HK-2 (cell line): ENCODE data around the gene FBXO28.
"Not testable (repeated sequence)": the region's sequence is repeated elsewhere in the genome, so short reads cannot be mapped to it uniquely, and the experiment has no call there.

ENCODE experiments used
- DNase-seq: peaks from one replicate; pipeline ENCODE4 v3.0.0-alpha.2; 2018; ENCODE audit not compliant: unreplicated experiment

FBXO28 gene

DNA sequence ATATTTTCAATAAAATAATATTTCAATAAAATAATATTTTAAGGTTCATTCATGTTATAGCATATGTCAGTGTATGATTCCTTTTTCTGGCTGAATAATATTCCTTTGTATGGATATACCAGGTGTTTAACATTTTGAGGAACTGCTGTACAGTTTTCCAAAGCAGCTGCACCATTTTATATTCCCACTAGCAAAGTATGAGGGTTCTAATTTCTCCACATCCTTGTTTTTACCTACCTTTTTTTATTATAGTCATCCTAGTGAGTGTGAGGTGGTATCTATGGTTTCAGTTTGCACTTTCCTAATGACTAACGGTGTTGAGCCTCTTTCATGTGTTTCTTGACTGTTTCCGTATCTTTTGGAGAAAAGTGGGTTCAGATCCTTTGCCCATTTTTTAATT is 74.4 kb downstream of the FBXO28 start:
- DNase-seq: no peak

DNA sequence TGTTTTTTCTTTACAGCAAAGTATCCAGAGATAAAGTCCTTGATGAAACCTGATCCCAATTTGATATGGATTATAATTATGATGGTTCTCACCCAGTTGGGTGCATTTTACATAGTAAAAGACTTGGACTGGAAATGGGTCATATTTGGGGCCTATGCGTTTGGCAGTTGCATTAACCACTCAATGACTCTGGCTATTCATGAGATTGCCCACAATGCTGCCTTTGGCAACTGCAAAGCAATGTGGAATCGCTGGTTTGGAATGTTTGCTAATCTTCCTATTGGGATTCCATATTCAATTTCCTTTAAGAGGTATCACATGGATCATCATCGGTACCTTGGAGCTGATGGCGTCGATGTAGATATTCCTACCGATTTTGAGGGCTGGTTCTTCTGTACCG is 75.7 kb downstream of the FBXO28 start:
- DNase-seq: no peak

DNA sequence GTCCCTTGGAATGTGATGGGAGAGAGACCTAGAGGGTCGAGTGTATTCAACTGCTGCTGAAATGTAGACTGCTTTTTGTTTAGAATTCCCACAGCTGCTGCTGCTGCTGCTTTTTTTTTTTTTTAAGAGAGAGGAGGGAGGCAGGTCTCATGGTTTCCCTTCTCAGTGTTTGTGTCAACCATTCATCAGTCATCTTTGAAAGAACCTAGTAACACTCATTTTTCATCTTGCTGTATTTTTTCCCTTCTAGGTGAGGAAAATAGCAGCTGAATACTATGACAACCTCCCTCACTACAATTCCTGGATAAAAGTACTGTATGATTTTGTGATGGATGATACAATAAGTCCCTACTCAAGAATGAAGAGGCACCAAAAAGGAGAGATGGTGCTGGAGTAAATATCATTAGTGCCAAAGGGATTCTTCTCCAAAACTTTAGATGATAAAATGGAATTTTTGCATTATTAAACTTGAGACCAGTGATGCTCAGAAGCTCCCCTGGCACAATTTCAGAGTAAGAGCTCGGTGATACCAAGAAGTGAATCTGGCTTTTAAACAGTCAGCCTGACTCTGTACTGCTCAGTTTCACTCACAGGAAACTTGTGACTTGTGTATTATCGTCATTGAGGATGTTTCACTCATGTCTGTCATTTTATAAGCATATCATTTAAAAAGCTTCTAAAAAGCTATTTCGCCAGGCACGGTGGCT is 78.3 kb downstream of the FBXO28 start:
- no peak for DNase-seq

DNA sequence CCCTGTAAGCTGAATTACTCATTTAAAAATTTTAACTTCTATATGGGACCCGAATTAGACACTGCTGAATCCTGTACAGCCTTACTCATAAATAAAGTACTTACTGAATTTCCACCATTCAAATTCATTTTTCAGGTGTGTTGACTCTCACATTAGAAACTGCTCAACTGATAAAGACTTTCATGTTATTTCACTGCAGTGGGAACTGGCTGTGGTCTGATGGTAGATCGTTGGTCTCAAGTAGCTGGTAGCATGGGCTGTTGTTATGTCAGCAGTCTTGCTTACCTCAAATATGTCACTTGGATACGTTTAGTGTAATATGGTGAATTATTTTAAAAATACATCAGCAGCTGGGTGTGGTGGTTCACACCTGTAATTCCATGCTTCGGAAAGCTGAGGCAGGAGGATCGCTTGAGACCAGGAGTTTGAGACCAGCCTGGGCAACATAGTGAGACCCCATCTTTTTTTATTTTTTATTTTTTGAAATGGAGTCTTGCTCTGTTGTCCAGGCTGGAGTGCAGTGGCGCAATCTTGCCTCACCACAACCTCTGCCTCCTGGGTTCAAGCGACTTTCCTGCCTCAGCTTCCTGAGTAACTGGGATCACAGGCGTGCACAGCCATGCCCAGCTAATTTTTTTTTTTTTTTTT is 79.5 kb downstream of the FBXO28 start:
- DNase-seq: no peak

DNA sequence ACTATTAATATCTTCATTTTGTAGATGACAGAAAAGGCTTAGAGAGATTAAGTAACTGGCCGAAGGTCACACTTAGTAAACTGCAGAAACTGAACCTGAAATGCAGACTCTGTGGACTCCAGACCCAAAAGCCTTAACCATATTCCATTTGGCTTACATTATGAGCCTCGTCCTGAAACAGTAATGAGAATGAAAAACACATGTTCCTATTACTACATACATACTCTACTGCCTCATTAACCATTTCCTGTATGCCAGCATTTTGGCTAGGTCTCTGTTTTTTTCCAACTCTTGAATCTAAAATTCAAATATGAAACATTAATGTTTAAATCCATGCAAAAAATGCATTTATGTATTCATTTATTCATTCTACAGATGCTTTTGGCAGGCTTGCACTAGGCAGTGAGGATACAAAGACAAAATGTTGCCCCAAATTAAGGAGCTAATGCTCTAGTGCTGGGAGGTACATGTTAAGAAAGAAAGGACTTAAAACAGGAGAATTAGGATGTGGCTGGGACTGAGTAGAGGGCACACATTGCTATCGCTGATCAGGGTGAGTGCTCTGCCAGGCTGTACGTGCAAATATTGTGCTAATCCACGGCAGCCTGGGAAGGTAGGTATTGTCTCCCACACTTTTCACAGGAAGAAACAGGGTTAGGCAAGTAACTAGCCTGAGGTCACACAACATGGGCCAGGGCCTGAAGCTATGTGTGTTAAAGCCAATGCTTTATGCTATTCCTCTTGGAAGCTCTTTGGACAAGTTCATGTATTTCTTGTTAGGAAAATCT is 83.1 kb downstream of the FBXO28 start:
- DNase-seq: no peak

DNA sequence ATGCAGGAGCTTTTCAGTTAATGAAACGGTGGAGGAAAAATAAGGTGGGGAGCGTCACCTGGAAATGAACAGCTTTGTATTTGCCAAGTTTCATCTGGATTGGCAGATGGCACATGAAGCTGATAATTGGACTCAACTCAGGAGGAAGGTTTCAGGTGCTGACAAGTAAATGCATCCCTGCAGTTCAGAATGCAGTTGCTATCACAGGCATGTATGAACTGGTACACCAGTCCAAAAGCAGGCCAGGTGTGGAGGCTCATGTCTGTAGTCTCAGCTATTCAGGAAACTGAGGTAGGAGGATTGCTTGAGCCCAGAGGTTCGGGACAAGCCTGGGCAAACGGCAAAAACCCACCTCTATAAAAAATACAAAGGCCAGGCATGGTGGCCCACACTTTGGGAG is 84.7 kb downstream of the FBXO28 start:
- DNase-seq: no peak

DNA sequence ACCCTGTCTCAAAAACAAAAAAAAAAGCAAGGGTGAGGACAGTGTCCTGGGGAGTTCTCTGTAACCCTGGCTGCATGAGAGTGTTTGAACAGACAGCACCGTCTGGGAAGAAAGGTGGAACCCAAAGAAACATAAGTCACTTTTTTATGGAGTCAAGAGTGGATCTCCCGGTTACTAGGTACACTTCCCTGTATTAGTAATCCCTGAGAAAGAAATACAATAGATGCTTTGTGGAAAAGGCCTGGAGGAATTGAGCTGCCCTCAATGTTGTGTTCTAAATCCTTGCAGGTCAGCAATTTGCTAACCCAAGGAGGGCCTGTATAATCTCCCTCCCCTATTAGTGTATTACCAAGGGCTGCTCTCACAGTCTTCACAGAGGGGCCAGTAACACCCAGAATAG is 85.8 kb downstream of the FBXO28 start:
- DNase-seq: no peak

DNA sequence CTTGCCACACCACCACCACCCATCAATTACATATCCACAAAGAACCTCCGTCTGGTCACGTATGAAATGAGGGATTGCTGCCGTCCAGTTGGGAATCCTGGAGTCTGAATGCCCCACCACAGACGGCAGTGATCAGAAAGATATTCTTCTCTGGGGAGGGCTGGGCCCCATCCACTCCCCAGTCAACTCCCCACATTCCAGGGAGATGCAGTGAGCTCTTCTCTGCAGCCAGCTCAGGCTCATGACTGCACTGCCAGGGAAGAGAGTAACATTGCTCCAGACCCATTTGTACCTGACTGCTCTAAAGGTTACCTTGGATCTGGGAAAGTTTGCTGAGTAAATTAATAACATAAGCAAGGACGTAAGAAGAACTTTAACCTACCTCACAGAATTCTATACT is 87.5 kb downstream of the FBXO28 start:
- no peak for DNase-seq

DNA sequence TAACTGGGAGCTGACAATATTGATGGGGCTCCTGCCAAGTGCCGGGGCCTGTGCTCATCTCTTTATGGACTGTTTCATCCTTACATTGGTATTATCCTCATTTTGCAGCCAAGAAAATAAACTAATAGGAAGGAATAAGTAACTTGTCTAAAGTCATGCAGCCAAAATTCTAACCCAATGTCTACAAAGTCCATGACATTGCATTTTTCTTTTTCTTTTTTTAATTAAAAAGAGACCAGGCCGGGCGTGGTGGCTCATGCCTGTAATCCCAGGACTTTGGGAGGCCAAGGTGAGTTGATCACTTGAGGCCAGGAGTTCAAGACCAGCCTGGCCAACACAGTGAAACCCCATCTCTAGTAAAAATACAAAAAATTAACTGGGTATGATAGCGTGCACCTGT is 87.9 kb downstream of the FBXO28 start:
- no peak for DNase-seq

DNA sequence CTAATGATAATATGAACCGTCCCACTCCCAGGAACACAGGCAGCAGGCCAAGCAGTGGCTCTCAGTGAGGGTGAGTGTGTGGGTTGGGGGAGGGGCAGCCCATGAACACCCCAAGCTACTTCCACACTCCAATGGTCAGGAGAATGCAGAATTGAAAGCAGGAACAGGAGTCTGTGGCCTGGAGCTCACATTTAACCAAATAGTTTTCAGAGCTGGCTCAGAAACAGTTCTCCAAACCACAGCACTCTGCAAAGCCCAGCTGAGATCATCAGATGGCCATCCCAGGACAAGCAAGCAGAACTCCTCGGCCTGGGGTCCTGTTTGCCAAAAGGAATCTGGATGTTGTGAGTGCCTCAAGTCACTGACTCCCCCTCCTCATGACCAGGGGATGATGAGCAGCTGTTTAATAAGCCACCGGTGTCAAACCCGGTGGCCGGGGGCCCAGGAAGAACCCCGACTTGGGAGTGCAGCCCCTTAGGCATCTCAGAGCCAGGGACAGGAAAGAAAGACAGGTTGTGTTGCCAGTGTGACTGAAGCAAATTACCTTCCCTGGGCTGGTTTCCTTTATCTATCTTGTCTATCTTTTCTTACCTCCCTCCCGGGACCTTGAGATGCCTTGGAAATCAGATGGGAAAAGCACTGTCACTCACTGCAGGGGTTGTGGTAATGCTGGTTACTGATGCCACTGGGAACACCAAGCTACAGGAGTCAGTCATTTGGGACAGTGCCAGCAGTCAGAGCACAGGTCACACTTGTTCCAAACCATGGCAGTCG is 89.5 kb downstream of the FBXO28 start:
- DNase-seq: peak; percentile 89

DNA sequence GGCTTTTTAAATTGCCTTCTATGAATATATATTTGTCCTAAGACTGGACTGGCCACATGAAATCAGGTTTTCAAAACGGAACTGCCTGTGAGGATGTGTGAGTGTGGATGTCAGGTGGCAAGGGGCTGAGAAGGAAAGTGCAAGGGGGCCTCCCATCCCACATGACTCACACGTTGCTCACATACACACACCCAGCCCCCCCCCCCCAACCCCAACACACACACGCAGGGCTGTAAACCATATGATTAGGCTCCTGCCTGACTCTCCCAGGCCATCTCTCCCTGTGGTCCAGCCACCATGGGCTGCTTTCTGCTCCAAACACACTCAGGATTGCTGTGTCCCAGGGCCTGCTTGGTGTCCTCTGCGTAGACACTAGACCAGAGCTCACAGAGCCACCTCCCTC is 91.5 kb downstream of the FBXO28 start:
- peak; percentile 57 for DNase-seq

DNA sequence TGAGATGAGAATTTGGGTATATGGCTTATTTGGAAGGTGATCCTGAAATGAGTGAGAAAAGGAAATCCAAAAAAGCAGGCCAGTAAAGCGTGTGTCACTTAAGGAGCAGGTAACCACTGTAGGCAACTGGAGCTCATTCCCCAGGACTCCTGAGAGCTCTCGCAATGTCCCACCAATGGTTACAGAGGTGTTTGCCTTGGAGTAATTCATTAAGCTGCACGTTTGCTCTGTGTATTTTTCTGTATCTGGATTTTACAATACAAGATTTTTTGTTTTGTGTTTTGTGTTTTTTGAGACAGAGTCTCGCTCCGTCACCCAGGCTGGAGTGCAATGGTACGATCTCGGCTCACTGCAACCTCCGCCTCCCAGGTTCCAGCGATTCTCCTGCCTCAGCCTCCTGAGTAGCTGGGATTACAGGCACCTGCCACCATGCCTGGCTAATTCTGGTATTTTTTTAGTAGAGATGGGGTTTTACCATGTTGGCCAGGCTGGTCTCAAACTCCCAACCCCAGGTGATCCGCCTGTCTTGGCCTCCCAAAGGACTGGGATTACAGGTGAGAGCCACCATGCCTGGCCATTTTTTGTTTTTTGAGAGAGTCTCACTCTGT is 92.1 kb downstream of the FBXO28 start:
- DNase-seq: not testable (repeated sequence)

DNA sequence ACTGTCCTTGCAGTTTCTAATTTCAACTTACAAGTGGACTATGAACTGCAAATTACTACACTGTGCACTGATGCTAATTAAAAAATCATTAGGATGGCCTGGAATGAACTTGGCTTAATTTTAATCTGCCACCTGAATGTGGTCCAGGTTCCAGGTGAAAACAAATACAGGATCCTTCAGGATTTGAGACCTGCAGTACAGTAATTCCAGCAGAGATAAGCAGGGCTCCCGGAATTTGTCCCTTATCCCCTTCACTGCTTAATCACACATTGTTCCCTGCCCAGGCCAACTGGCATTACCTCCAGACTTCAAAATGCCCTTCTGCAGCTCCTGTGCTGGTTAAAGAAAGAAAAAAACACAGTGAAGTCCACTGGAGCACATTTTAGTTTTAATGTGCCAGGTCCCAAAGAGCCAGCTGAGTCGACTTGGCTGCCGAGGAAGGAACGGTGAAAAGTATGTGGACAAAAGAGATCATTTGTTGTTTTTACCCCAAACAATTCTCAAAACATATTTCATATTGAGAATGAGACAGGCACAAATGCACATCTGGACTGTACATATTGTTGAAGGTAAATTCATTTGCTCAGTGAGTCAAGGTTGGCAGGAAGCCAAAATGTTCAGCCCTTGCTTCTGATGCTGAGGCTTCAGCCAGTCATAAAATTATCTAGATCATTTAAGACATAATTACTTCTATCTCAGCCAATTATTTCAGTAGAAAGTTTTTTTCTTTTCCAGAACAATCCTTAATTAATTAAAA is 97.5 kb downstream of the FBXO28 start:
- DNase-seq: no peak
